Naive thymus-derived CD4-positive, alpha-beta T cell (primary cell): ENCODE measurements around the gene SMIM13. TPM values are rescaled to one million over a fixed set of nuclear protein-coding genes. Genes with fewer than 3 reads are reported as not detected.

Source experiments
- ATAC-seq: fragments of 150-1000 bp; cut with Tn5 transposase; 2 replicates; pipeline ENCODE4 v1.10.0; 2021; ENCODE audit warnings: mild to moderate bottlenecking, moderate library complexity
- CTCF ChIA-PET: fragments of 350-600 bp; sonication (Branson Sonifier 250); formaldehyde crosslinking; loops from one replicate; lab custom pipeline; 2021; ENCODE audit warnings: antibody characterized with exemption; lab: Charles Lee
- POLR2A ChIA-PET: fragments of 350-600 bp; sonication (Branson Sonifier 250); formaldehyde crosslinking; loops from one replicate; lab custom pipeline; 2021; ENCODE audit warnings: antibody characterized with exemption, inconsistent platforms; lab: Charles Lee
- DNase-seq, 9 donors: peaks; one replicate each; pipeline versions ENCODE4 v3.0.0 to v3.0.0-alpha.2; 2020 to 2022; ENCODE audit warnings: mixed read lengths in 1 of 9
- H3K27ac ChIP-seq: one replicate; pipeline ENCODE4 v1.7.0; 2013; ENCODE audit warnings: mild to moderate bottlenecking, low read depth, low read length, moderate library complexity
- H3K27me3 ChIP-seq, 2 donors: one replicate each; pipeline ENCODE4 v1.7.0; 2013; ENCODE audit warnings: low read length in 2 of 2, mild to moderate bottlenecking in 2 of 2, moderate library complexity in 2 of 2; ENCODE audit not compliant: control insufficient read depth in 2 of 2, insufficient read depth in 2 of 2
- H3K36me3 ChIP-seq, 3 experiments: 1 replicate in 2 of 3; 2 replicates in 1 of 3; pipeline ENCODE4 v1.7.0; 2013; ENCODE audit warnings: low read length in 3 of 3, mild to moderate bottlenecking in 3 of 3, moderate library complexity in 1 of 3; ENCODE audit not compliant: insufficient read depth in 3 of 3, control insufficient read depth in 2 of 3
- H3K4me1 ChIP-seq, 2 donors: one replicate each; pipeline ENCODE4 v1.7.0; 2013; ENCODE audit warnings: low read length in 2 of 2, mild to moderate bottlenecking in 2 of 2, moderate library complexity in 1 of 2; ENCODE audit not compliant: control insufficient read depth in 2 of 2, insufficient read depth in 2 of 2
- H3K4me3 ChIP-seq: 2 replicates; pipeline ENCODE4 v1.7.0; 2013; ENCODE audit warnings: mild to moderate bottlenecking, low read length
- H3K9me3 ChIP-seq, 3 experiments: 1 replicate in 2 of 3; 2 replicates in 1 of 3; pipeline ENCODE4 v1.7.0; 2013; ENCODE audit warnings: low read length in 3 of 3; ENCODE audit not compliant: control insufficient read depth in 2 of 3
- H3K27ac Mint-ChIP-seq, 9 donors: one replicate each; pipeline ENCODE4 v1.8.0; 2020 to 2022; ENCODE audit warnings: mixed read lengths in 9 of 9, mild to moderate bottlenecking in 8 of 9, moderate library complexity in 5 of 9, inconsistent platforms in 2 of 9
- H3K27me3 Mint-ChIP-seq, 5 donors: one replicate each; pipeline ENCODE4 v1.8.0; 2021 to 2022; ENCODE audit warnings: mixed read lengths in 5 of 5, mild to moderate bottlenecking in 1 of 5
- H3K36me3 Mint-ChIP-seq, 5 donors: one replicate each; pipeline ENCODE4 v1.8.0; 2020 to 2022; ENCODE audit warnings: mixed read lengths in 5 of 5, mild to moderate bottlenecking in 3 of 5, inconsistent platforms in 1 of 5
- H3K4me1 Mint-ChIP-seq, 7 donors: one replicate each; pipeline ENCODE4 v1.8.0; 2020 to 2022; ENCODE audit warnings: mixed read lengths in 7 of 7, mild to moderate bottlenecking in 3 of 7, inconsistent platforms in 1 of 7
- H3K4me3 Mint-ChIP-seq, 10 donors: one replicate each; pipeline ENCODE4 v1.8.0; 2020 to 2022; ENCODE audit warnings: mild to moderate bottlenecking in 10 of 10, mixed read lengths in 10 of 10, moderate library complexity in 6 of 10, inconsistent platforms in 2 of 10
- H3K9me3 Mint-ChIP-seq, 11 donors: one replicate each; pipeline ENCODE4 v1.8.0; 2020 to 2022; ENCODE audit warnings: mixed read lengths in 11 of 11, mild to moderate bottlenecking in 4 of 11, inconsistent platforms in 1 of 11, moderate library complexity in 1 of 11
- intact Hi-C, 2 donors: fragments of 100-400 bp; cut with micrococcal nuclease; formaldehyde crosslinking; loops; one replicate each; pipeline ENCODE4 v1.15.1; 2023
- polyA plus RNA-seq, 2 donors: library from polyadenylated mRNA; unstranded; fragments of 300-500 nt; fragmentation: Illumina TruSeq; gene quantifications; one replicate each; pipeline ENCODE4 v1.2.3, GENCODE V29; 2021
- total RNA-seq, 6 experiments: library from RNA in 5 of 6; stranded (reverse) in 5 of 6; gene quantifications; 1 replicate in 5 of 6; 2 replicates in 1 of 6; pipeline ENCODE4 v1.2.3 and lab custom pipeline; 2021 to 2026

The SMIM13 gene
- total and polyA plus RNA-seq, 7 experiments from 2014 or later, result 0.64 to 9.9 (median 4.3) TPM

DNA sequence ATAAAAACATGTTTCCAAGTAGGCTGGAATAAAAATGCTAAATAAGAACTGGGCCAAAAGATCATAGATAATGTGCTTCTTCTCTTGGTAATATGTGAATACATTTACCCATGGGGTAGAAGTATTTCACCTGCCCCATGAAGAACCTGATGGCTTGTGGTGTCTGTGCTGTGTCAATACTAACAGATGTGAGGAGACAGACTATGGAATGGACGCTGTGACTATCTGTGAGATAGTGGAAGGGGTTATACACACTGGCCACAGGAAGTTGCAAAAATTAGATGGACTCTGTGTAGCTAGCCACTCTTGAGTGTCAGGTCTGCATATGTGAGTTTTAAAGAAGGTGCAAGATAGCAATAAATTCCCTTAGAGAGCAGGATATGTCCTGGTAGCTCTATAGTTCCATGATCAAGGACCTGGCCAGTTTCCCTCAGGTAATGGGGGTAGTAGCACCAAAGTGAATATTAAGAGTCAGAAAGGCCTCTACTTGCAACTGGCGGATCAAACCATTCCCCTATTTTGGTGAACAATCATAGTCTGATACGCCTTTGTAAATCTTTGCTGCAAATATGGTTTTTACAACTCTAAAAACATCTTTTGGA, 90.2 kb downstream of the SMIM13 start:
- Mint-ChIP-seq H3K27ac (no peak overlapping the region), H3K36me3 (peaks cover 38 to 75% (median 63%) of the 10 kb centered on the region in 5 donors), H3K27me3 (no peaks in the 10 kb centered on the region), H3K4me3 (no peak overlapping the region), H3K4me1 (peaks cover 0 to 1% (median 0%) of the 10 kb centered on the region in 7 donors), H3K9me3 (peaks cover 0 to 41% (median 16%) of the 10 kb centered on the region in 11 donors)
- intact Hi-C loops, result no loop called here
- Histone ChIP-seq H3K9me3 (no peaks in the 10 kb centered on the region), H3K4me3 (no peak overlapping the region), H3K27ac (no peak overlapping the region), H3K27me3 (no peaks in the 10 kb centered on the region), H3K4me1 (no peaks in the 10 kb centered on the region), H3K36me3 (peaks cover 7 to 48% (median 8%) of the 10 kb centered on the region in 3 experiments)
- ATAC-seq (no peak), DNase-seq (no peak)
- CTCF ChIA-PET, result no interaction called here
- POLR2A ChIA-PET, result interaction anchor here (0.7 kb wide), 1 partner anchor 310 kb away, joined by 4 read pairs; no protein-coding TSS in a partner anchor

- peaks cover 0 to 32% (median 8%) of the 10 kb centered on the region in 11 donors for H3K9me3 Mint-ChIP-seq
Measured at GRCh38 chr6:11185204-11185842, 91.7 kb downstream of the SMIM13 start.

DNA sequence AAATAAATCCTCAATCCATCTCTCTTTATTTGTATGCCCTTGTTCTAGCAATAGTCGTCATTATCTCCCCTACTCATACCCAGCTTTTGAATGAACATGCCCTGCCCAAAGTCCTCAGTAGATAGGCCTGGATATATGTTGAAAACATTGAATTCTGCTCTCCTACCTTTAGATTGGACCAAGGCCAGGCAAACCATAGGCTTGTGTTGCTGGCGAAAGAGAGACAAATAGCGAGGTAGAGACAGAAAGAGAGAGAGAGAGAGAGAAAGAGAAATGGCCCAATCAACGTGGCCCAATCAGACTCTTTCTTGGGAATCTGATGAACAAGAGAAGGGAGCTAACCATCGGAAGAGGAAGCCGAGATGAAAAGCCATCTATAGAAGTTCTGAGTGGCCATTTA, 93.7 kb downstream of the SMIM13 start:
- H3K27ac ChIP-seq, result no peak overlapping the region
- H3K4me1 ChIP-seq, result no peaks in the 10 kb centered on the region
- H3K4me3 ChIP-seq, result no peak overlapping the region
- Mint-ChIP-seq H3K36me3 (peaks cover 46 to 86% (median 69%) of the 10 kb centered on the region in 5 donors), H3K9me3 (peaks cover 0 to 13% (median 2%) of the 10 kb centered on the region in 11 donors), H3K4me1 (peaks cover 0 to 1% (median 0%) of the 10 kb centered on the region in 7 donors), H3K4me3 (no peak overlapping the region), H3K27me3 (no peaks in the 10 kb centered on the region), H3K27ac (no peak overlapping the region)
- POLR2A ChIA-PET, result interaction anchor here (1.1 kb wide), 1 partner anchor 16 kb away, joined by 3 read pairs; no protein-coding TSS in a partner anchor
- no peaks in the 10 kb centered on the region for H3K27me3 ChIP-seq
- ATAC-seq (no peak), DNase-seq (no peak)
- CTCF ChIA-PET, result interaction anchor here (0.9 kb wide), 1 partner anchor 15 kb away, joined by 3 read pairs; no protein-coding TSS in a partner anchor
- H3K9me3 ChIP-seq, result no peaks in the 10 kb centered on the region
- intact Hi-C loops, result no loop called here
- peaks cover 8 to 80% (median 15%) of the 10 kb centered on the region in 3 experiments for H3K36me3 ChIP-seq

More at GRCh38 chr6:11185204-11185842, 91.7 kb downstream of the SMIM13 start:
- ChIA-PET CTCF (no interaction called here), POLR2A (interaction anchor here (0.6 to 1.1 kb wide), 2 partner anchors 10 to 57 kb away, joined by 3 to 4 read pairs; no protein-coding TSS in a partner anchor)
- Histone ChIP-seq H3K4me3 (no peak overlapping the region), H3K27me3 (no peaks in the 10 kb centered on the region), H3K4me1 (no peaks in the 10 kb centered on the region), H3K9me3 (no peaks in the 10 kb centered on the region), H3K27ac (no peak overlapping the region), H3K36me3 (peaks cover 7 to 63% (median 8%) of the 10 kb centered on the region in 3 experiments)
- no peaks in the 10 kb centered on the region for H3K27me3 Mint-ChIP-seq
- H3K27ac Mint-ChIP-seq, result peak overlapping the region in 1 of 9 donors; percentile 72
- H3K4me3 Mint-ChIP-seq, result no peak overlapping the region
- no peak for ATAC-seq
- H3K4me1 Mint-ChIP-seq, result peaks cover 0 to 1% (median 0%) of the 10 kb centered on the region in 7 donors
- intact Hi-C loops, result no loop called here
- DNase-seq, result no peak
- H3K36me3 Mint-ChIP-seq, result peaks cover 39 to 73% (median 70%) of the 10 kb centered on the region in 5 donors

Other genes starting within 250 kb of the SMIM13 start
- gene GCM2, start 211.8 kb upstream of the SMIM13 start, total RNA-seq, result not detected
- gene GCM2, start 211.8 kb upstream of the SMIM13 start, polyA plus RNA-seq, result not detected
- gene SYCP2L, start 206.8 kb upstream of the SMIM13 start, total RNA-seq, result under 1 TPM in 2 of 5 experiments, not detected in 3; 0.20 to 0.40 TPM
- not detected for gene SYCP2L, start 206.8 kb upstream of the SMIM13 start, polyA plus RNA-seq
- gene ELOVL2, start 49.5 kb upstream of the SMIM13 start, total RNA-seq, result not detected
- gene ELOVL2, start 49.5 kb upstream of the SMIM13 start, polyA plus RNA-seq, result not detected
- gene ERVFRD-1, start 17.9 kb downstream of the SMIM13 start, total RNA-seq, result under 1 TPM in 1 of 5 experiments, not detected in 4; 0.11 TPM
- gene ERVFRD-1, start 17.9 kb downstream of the SMIM13 start, polyA plus RNA-seq, result under 1 TPM; 0.33 TPM
- 10 to 100 TPM; 29.4 to 62.9 (median 40.2) TPM for gene NEDD9, start 138.8 kb downstream of the SMIM13 start, total RNA-seq
- gene NEDD9, start 138.8 kb downstream of the SMIM13 start, polyA plus RNA-seq, result 10 to 100 TPM; 14.2 to 30.7 TPM